Hepatocyte (in vitro differentiated cells): ENCODE data around the gene ESPNL.

Source experiments
- EZH2phosphoT487 ChIP-seq: fragments of 200-600 bp; sonication (generic); IDR thresholded peaks from one replicate; pipeline ENCODE4 v1.6.1; 2018; ENCODE audit warnings: antibody characterized with exemption, mild to moderate bottlenecking, low read depth, moderate library complexity; ENCODE audit not compliant: unreplicated experiment, severe bottlenecking
- TF ChIP-seq, protein P1 (sequence below): fragments of 200-600 bp; sonication (generic); IDR thresholded peaks from 2 replicates; pipeline ENCODE4 v1.5.1; 2016; ENCODE audit warnings: antibody characterized with exemption, mild to moderate bottlenecking; ENCODE audit not compliant: poor library complexity

DNA sequence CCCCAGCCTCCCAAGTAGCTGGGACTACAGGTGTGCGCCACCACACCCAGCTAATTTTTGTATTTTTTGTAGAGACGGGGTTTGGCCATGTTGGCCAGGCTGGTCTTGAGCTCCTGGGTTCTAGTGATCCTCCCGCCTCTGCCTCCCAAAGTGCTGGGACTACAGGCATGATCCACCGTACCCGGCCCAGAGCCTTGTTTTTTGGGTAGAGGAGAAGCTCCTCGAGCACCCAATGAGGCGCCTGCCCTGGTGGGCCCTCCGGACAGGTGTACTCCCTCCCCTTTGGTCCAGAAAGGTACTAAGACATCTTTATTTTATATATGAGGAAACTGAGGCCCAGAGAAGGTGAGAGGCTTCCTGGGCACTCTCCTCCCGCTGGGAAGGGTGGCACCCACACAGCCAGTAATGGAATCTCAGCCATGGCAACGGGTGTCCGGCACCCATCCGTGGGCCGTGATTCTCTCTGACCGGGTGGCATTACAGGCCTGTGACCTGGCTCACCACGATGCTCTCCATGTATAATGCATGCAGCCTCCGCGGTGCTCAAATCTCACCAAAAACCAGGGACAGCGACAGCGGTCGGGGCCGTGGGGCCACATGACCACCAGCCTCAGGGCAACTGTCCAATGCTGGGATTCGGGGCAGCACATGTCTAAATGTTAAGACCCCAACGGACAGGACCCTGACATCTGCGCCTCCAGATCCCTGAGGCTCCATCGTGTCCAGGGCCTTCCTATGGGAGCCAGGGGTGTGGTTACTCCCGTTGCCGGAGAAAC, 21.6 kb downstream of the ESPNL start:
- TF ChIP-seq, protein P1, sequence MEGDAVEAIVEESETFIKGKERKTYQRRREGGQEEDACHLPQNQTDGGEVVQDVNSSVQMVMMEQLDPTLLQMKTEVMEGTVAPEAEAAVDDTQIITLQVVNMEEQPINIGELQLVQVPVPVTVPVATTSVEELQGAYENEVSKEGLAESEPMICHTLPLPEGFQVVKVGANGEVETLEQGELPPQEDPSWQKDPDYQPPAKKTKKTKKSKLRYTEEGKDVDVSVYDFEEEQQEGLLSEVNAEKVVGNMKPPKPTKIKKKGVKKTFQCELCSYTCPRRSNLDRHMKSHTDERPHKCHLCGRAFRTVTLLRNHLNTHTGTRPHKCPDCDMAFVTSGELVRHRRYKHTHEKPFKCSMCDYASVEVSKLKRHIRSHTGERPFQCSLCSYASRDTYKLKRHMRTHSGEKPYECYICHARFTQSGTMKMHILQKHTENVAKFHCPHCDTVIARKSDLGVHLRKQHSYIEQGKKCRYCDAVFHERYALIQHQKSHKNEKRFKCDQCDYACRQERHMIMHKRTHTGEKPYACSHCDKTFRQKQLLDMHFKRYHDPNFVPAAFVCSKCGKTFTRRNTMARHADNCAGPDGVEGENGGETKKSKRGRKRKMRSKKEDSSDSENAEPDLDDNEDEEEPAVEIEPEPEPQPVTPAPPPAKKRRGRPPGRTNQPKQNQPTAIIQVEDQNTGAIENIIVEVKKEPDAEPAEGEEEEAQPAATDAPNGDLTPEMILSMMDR = no peak
- no peak for TF ChIP-seq EZH2phosphoT487
